Liver (tissue), 3 donors: Measurements from ENCODE around the gene TBC1D16.

Experiments
- ATF3 ChIP-seq: IDR thresholded peaks from 2 replicates; pipeline ENCODE4 v1.6.1; 2016; ENCODE audit warnings: antibody characterized with exemption
- CTCF ChIP-seq: fragments of 150-350 bp; IDR thresholded peaks from 2 replicates; pipeline ENCODE4 v1.5.1; 2017; ENCODE audit warnings: improper control_type of control experiment, low read depth, low read length; ENCODE audit not compliant: missing input control
- EGR1 ChIP-seq, 2 donors: IDR thresholded peaks; 2 replicates each; pipeline ENCODE4 v1.6.1; 2016 to 2018; ENCODE audit warnings: antibody characterized with exemption in 2 of 2, low read depth in 2 of 2
- GABPA ChIP-seq, 2 donors: IDR thresholded peaks in 1 of 2; conservative IDR thresholded peaks in 1 of 2; 2 replicates each; pipeline ENCODE4 v1.6.1; 2016; ENCODE audit warnings: antibody characterized with exemption in 2 of 2, mild to moderate bottlenecking in 1 of 2, moderate library complexity in 1 of 2
- HNF4G ChIP-seq: IDR thresholded peaks from 2 replicates; pipeline ENCODE4 v1.6.1; 2016; ENCODE audit warnings: antibody characterized with exemption
- MAX ChIP-seq: IDR thresholded peaks from 2 replicates; pipeline ENCODE4 v1.6.1; 2016; ENCODE audit warnings: antibody characterized with exemption
- RAD21 ChIP-seq, 2 donors: IDR thresholded peaks; 2 replicates each; pipeline ENCODE4 v1.6.1; 2016; ENCODE audit warnings: antibody characterized with exemption in 2 of 2, mild to moderate bottlenecking in 2 of 2
- REST ChIP-seq: IDR thresholded peaks from 2 replicates; pipeline ENCODE4 v1.6.1; 2016; ENCODE audit warnings: antibody characterized with exemption, mild to moderate bottlenecking
- RXRA ChIP-seq, 2 donors: IDR thresholded peaks; 2 replicates each; pipeline ENCODE4 v1.6.1; 2017 to 2018; ENCODE audit warnings: antibody characterized with exemption in 2 of 2, mild to moderate bottlenecking in 1 of 2
- SP1 ChIP-seq: IDR thresholded peaks from 2 replicates; pipeline ENCODE4 v1.6.1; 2018; ENCODE audit warnings: antibody characterized with exemption, mild to moderate bottlenecking
- TAF1 ChIP-seq: conservative IDR thresholded peaks from 2 replicates; pipeline ENCODE4 v1.6.1; 2016; ENCODE audit warnings: antibody characterized with exemption, mild to moderate bottlenecking
- ZBTB33 ChIP-seq: IDR thresholded peaks from 2 replicates; pipeline ENCODE4 v1.6.1; 2016; ENCODE audit warnings: antibody characterized with exemption
- donor health status: healthy.
- donor health status: healthy.

GRCh38 chr17:79948406-79948944 is 87.2 kb downstream of the TBC1D16 start:
- TF ChIP-seq CTCF (no peak), REST (no peak), GABPA (IDR thresholded peaks at IDR 0.05 in 1 of 2, conservative IDR thresholded peaks at IDR 0.05 in 1 of 2) (no peak), ZBTB33 (no peak), TAF1 (no peak), HNF4G (no peak), MAX (no peak), RXRA (IDR thresholded peaks at IDR 0.05) (no peak), RAD21 (IDR thresholded peaks at IDR 0.05) (no peak), SP1 (no peak), ATF3 (no peak), EGR1 (IDR thresholded peaks at IDR 0.05; ENCODE audit: low read depth in 2 of 2) (no peak)
